ENCODE results near the gene LAMA4.
"Not testable (repeated sequence)": the region's sequence is repeated elsewhere in the genome, so short reads cannot be mapped to it uniquely, and the experiment has no call there.

Gene LAMA4

GRCh38 chr6:112216662-112217551, 37.5 kb downstream of the LAMA4 start:
- no peak for DNase-seq (ENCODE audit: low read depth in 3 of 3)

GRCh38 chr6:112215488-112216284, 38.7 kb downstream of the LAMA4 start:
- no peak for DNase-seq (ENCODE audit: low read depth in 3 of 3)

- no peak for DNase-seq (ENCODE audit: low read depth in 3 of 3)
Measured at GRCh38 chr6:112214739-112215269, 39.6 kb downstream of the LAMA4 start.

- DNase-seq (ENCODE audit: low read depth in 3 of 3) = no peak
Measured at GRCh38 chr6:112210852-112211251, 43.5 kb downstream of the LAMA4 start.

- no peak for DNase-seq (ENCODE audit: low read depth in 3 of 3)
Measured at GRCh38 chr6:112209131-112209530, 45.2 kb downstream of the LAMA4 start.

GRCh38 chr6:112207776-112208175, 46.6 kb downstream of the LAMA4 start:
- DNase-seq (ENCODE audit: low read depth in 3 of 3) = no peak

GRCh38 chr6:112207131-112207530, 47.2 kb downstream of the LAMA4 start:
- DNase-seq (ENCODE audit: low read depth in 3 of 3) = no peak

- no peak for DNase-seq (ENCODE audit: low read depth in 3 of 3)
Measured at GRCh38 chr6:112206110-112206458, 48.3 kb downstream of the LAMA4 start.

GRCh38 chr6:112205427-112206109, 48.8 kb downstream of the LAMA4 start:
- DNase-seq (ENCODE audit: low read depth in 3 of 3) = no peak

GRCh38 chr6:112204350-112204706, 50.0 kb downstream of the LAMA4 start:
- DNase-seq (ENCODE audit: low read depth in 3 of 3) = no peak

GRCh38 chr6:112203577-112204349, 50.6 kb downstream of the LAMA4 start:
- DNase-seq (ENCODE audit: low read depth in 3 of 3) = no peak

GRCh38 chr6:112202639-112203341, 51.6 kb downstream of the LAMA4 start:
- DNase-seq (ENCODE audit: low read depth in 3 of 3) = no peak

GRCh38 chr6:112200185-112200914, 54.0 kb downstream of the LAMA4 start:
- DNase-seq (ENCODE audit: low read depth in 3 of 3) = not testable (repeated sequence)

- DNase-seq (ENCODE audit: low read depth in 3 of 3) = no peak
Measured at GRCh38 chr6:112199001-112199403, 55.4 kb downstream of the LAMA4 start.

GRCh38 chr6:112198582-112198981, 55.8 kb downstream of the LAMA4 start:
- DNase-seq (ENCODE audit: low read depth in 3 of 3) = no peak

GRCh38 chr6:112197636-112198035, 56.7 kb downstream of the LAMA4 start:
- DNase-seq (ENCODE audit: low read depth in 3 of 3) = no peak

GRCh38 chr6:112196306-112196705, 58.1 kb downstream of the LAMA4 start:
- DNase-seq (ENCODE audit: low read depth in 3 of 3) = no peak

- DNase-seq (ENCODE audit: low read depth in 3 of 3) = no peak
Measured at GRCh38 chr6:112195166-112195565, 59.2 kb downstream of the LAMA4 start.

GRCh38 chr6:112194511-112194910, 59.9 kb downstream of the LAMA4 start:
- no peak for DNase-seq (ENCODE audit: low read depth in 3 of 3)

GRCh38 chr6:112193535-112194051, 60.8 kb downstream of the LAMA4 start:
- DNase-seq (ENCODE audit: low read depth in 3 of 3) = no peak
